Colonic mucosa (tissue), 4 donors: ENCODE measurements around the gene DEFB124. TPM values are rescaled to one million over a fixed set of nuclear protein-coding genes. Genes with fewer than 3 reads are reported as not detected.

ENCODE experiments used
- DNase-seq: peaks from one replicate; pipeline ENCODE4 v3.0.0-alpha.2; 2020
- H3K27ac ChIP-seq: fragments of 200-600 bp; one replicate; pipeline ENCODE4 v1.8.0; 2021
- H3K27me3 ChIP-seq: fragments of 200-600 bp; one replicate; pipeline ENCODE4 v1.8.0; 2021
- H3K36me3 ChIP-seq: fragments of 200-600 bp; one replicate; pipeline ENCODE4 v1.8.0; 2021
- H3K4me1 ChIP-seq: fragments of 200-600 bp; one replicate; pipeline ENCODE4 v1.8.0; 2021; ENCODE audit warnings: mild to moderate bottlenecking
- H3K4me3 ChIP-seq: fragments of 200-600 bp; one replicate; pipeline ENCODE4 v1.8.0; 2021
- H3K9ac ChIP-seq, 2 donors: one replicate each; pipeline ENCODE4 v1.7.0; 2013; ENCODE audit warnings: control low read depth in 2 of 2, low read depth in 2 of 2, low read length in 2 of 2
- H3K9me3 ChIP-seq: fragments of 200-600 bp; one replicate; pipeline ENCODE4 v1.8.0; 2021
- intact Hi-C: fragments of 100-400 bp; cut with DNase I; formaldehyde crosslinking; loops from one replicate; pipeline ENCODE4 v1.14.1; 2022
- total RNA-seq, 2 donors: library from RNA; stranded (reverse); fragmentation: NEBNext Ultra II Directional in 1 of 2; extraction: Animal tissue kit (Norgen Biotek cat#: 25700) in 1 of 2; gene quantifications; one replicate each; pipeline ENCODE4 v1.2.1, GENCODE V29; 2021
- TF ChIP-seq, protein P1 (sequence below): fragments of 200-600 bp; IDR thresholded peaks from one replicate; pipeline ENCODE4 v1.8.0; 2022; ENCODE audit warnings: antibody characterized with exemption, mild to moderate bottlenecking
- donor health status: healthy.
- donor health status: DM: no; HTN: no; CAD: no.
- donor health status: DM: no; HTN: no; CAD: no.

Gene DEFB124
- total RNA-seq, 2 donors from 2014 or later, result not detected

- intact Hi-C loops, result no loop called here
- Histone ChIP-seq H3K9ac (peak overlapping the region in 1 of 2 donors; percentile 27), H3K36me3 (no peaks in the 10 kb centered on the region), H3K27ac (peak overlapping the region; percentile 44), H3K4me3 (no peak overlapping the region), H3K9me3 (no peaks in the 10 kb centered on the region), H3K4me1 (no peaks in the 10 kb centered on the region), H3K27me3 (no peaks in the 10 kb centered on the region)
- TF ChIP-seq, protein P1, sequence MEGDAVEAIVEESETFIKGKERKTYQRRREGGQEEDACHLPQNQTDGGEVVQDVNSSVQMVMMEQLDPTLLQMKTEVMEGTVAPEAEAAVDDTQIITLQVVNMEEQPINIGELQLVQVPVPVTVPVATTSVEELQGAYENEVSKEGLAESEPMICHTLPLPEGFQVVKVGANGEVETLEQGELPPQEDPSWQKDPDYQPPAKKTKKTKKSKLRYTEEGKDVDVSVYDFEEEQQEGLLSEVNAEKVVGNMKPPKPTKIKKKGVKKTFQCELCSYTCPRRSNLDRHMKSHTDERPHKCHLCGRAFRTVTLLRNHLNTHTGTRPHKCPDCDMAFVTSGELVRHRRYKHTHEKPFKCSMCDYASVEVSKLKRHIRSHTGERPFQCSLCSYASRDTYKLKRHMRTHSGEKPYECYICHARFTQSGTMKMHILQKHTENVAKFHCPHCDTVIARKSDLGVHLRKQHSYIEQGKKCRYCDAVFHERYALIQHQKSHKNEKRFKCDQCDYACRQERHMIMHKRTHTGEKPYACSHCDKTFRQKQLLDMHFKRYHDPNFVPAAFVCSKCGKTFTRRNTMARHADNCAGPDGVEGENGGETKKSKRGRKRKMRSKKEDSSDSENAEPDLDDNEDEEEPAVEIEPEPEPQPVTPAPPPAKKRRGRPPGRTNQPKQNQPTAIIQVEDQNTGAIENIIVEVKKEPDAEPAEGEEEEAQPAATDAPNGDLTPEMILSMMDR, result no peak
- peak; percentile 58 for DNase-seq
Measured at GRCh38 chr20:31485450-31486339, 10.8 kb upstream of the DEFB124 start.

DNA sequence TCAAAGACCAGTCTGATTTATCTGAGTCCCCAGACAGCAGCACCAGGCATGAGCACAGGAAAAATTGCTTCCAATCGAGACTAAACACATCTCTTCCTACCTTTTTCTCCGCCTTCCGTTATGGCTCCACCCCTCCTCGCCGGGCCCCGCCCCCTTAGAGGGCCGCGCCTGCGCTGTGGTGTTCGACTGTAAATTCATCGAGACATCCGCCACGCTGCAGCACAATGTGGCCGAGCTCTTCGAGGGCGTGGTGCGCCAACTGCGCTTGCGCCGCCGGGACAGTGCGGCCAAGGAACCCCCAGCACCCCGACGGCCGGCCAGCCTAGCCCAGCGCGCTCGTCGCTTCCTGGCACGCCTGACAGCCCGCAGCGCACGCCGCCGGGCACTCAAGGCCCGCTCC is 9.1 kb upstream of the DEFB124 start:
- Histone ChIP-seq H3K9ac (no peak overlapping the region), H3K36me3 (no peaks in the 10 kb centered on the region), H3K27ac (no peak overlapping the region), H3K4me3 (no peak overlapping the region), H3K9me3 (no peaks in the 10 kb centered on the region), H3K4me1 (no peaks in the 10 kb centered on the region), H3K27me3 (no peaks in the 10 kb centered on the region)
- TF ChIP-seq, protein P1, result no peak
- intact Hi-C loops, result no loop called here
- no peak for DNase-seq

- no peaks in the 10 kb centered on the region for H3K36me3 ChIP-seq
- H3K4me3 ChIP-seq, result no peak overlapping the region
- TF ChIP-seq, protein P1, result no peak
- no peak for DNase-seq
- no peaks in the 10 kb centered on the region for H3K4me1 ChIP-seq
- no peak overlapping the region for H3K9ac ChIP-seq
- H3K9me3 ChIP-seq, result no peaks in the 10 kb centered on the region
- H3K27ac ChIP-seq, result no peak overlapping the region
- no peaks in the 10 kb centered on the region for H3K27me3 ChIP-seq
- intact Hi-C loops, result no loop called here
Measured at GRCh38 chr20:31476643-31477215, 1.8 kb upstream of the DEFB124 start.

DNA sequence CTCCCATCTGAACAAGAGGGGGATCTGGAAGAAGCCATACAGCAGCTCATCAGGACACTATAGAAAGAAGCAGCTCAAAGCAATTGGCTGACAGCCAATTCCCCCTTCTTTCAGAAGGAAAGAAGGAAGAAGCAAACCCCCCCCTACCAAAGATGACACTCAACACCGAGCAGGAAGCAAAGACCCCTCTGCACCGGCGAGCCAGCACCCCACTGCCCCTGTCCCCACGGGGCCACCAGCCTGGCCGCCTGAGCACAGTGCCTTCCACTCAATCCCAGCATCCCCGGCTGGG is 1.3 kb upstream of the DEFB124 start:
- no peaks in the 10 kb centered on the region for H3K27me3 ChIP-seq
- H3K9ac ChIP-seq, result no peak overlapping the region
- H3K9me3 ChIP-seq, result no peaks in the 10 kb centered on the region
- TF ChIP-seq, protein P1, result no peak
- no peaks in the 10 kb centered on the region for H3K36me3 ChIP-seq
- DNase-seq, result no peak
- H3K4me3 ChIP-seq, result no peak overlapping the region
- intact Hi-C loops, result no loop called here
- H3K27ac ChIP-seq, result no peak overlapping the region
- H3K4me1 ChIP-seq, result no peaks in the 10 kb centered on the region

- intact Hi-C loops, result no loop called here
- no peaks in the 10 kb centered on the region for H3K27me3 ChIP-seq
- H3K4me1 ChIP-seq, result no peaks in the 10 kb centered on the region
- H3K9ac ChIP-seq, result peak overlapping the region in 1 of 2 donors; percentile 51
- TF ChIP-seq, protein P1, result no peak
- no peaks in the 10 kb centered on the region for H3K36me3 ChIP-seq
- DNase-seq, result no peak
- peak overlapping the region; percentile 25 for H3K4me3 ChIP-seq
- no peaks in the 10 kb centered on the region for H3K9me3 ChIP-seq
- no peak overlapping the region for H3K27ac ChIP-seq
Measured at GRCh38 chr20:31475472-31476293, 756 bp upstream of the DEFB124 start.
